NCI-H460 (cell line): ENCODE data around the gene HS3ST4. TPM values are rescaled to one million over a fixed set of nuclear protein-coding genes. Genes with fewer than 3 reads are reported as not detected.
"Not testable (repeated sequence)": the region's sequence is repeated elsewhere in the genome, so short reads cannot be mapped to it uniquely, and the experiment has no call there.

Experiments used
- DNase-seq: peaks from one replicate; pipeline ENCODE4 v3.0.0-alpha.2; 2016; ENCODE audit warnings: low read depth; ENCODE audit errors: extremely low read depth
- total RNA-seq: library from RNA; depleted of rRNA; stranded (reverse); fragments of >200 nt; shearing (Covaris generic); gene quantifications from 2 replicates; pipeline ENCODE4 v1.2.3, GENCODE V29; 2014

HS3ST4 gene
- total RNA-seq, 1 experiment from 2014 or later: not detected

DNA sequence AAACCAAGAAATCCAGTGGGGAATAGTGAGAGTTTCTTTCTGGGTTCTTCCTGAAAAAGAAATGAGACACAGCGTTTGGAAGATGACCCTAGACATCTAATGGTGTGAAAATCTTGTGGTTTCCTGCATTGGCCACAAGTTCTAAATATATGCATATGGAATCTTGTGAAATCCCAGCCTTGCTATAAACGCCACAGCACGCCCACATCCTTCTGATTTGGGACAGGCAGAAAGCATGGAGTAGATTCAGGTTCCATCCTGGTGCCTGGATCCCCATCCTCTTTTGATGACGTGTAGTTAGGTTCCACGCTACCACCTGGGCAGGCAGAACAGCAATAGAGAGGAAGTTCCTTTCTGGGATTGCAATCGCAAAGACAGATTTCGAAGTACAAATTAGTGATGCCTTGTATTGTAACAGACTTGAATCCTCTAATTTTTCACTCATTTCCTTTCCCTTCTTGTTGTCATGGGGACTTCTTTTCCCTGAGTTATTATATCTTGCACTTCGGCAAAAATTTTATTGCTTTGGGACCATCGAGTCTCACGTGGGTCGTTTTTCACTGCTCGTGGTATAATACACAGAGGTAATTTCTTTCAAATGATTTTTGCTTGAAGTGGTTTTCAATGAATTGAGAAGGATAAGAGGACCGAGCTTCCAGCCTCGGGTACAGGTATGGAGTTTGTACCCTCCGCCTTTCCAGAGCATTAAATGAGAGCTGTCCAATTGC, 37.6 kb downstream of the HS3ST4 start:
- no peak for DNase-seq

DNA sequence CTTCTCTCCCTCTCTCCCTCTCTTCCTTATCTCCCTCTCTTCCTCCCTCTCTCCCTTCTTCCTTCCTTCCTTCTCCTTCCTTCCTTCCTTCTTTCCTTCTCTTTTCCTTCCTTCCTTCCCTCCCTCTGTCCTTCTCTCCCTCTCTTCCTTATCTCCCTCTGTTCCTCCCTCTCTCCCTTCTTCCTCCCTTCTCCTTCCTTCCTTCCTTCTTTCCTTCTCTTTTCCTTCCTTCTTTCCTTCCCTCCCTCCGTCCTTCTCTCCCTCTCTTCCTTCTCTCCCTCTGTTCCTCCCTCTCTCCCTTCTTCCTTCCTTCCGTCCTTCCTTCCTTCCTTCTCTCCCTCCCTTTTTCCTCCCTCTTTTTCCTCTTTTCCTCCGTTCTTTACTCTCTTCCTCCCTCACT, 38.6 kb downstream of the HS3ST4 start:
- DNase-seq: no peak

DNA sequence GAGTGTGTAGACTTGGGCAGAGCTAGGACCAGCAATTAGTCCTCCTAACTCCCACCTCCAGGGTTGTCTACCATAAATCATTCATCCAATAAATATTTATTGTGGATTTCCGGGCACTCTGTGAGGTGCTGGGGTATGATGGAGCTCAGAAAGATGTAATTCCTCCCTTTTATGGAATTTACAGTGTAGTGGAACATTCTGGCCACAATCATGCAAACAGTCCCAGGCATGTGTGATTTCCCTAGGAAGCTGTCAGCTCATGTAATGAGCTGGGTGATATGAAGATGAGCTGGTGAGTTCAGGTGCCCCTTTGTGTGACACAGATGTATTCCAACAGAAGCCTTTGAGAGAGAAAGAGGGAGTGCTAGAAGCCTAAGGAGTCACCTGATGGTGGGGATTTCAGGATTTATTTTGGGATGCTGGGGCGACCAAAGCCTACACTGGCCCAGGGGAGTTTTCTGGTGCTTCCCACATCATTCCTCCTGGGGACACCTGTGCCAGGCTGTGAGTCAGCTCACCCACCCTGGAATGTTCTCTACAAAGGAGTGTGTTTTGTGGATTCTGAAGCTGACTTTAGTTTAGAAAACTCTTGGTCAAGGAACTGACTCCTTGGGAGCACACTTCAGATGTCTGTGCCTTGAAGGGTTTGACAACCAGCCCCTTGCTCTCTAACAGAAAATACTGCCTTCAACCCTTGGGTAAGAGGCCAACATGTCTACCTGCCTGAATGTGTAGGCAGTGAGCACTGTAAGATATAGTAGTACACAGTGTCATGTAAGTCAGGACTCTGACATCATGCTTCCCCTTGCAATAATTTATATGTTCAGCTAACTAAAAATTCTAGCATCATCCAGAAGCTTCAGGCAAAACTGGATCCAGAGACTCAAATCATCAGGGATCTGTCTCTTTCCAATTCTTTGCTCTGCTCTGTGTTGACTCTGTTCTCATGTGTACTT, 42.9 kb downstream of the HS3ST4 start:
- no peak for DNase-seq

DNA sequence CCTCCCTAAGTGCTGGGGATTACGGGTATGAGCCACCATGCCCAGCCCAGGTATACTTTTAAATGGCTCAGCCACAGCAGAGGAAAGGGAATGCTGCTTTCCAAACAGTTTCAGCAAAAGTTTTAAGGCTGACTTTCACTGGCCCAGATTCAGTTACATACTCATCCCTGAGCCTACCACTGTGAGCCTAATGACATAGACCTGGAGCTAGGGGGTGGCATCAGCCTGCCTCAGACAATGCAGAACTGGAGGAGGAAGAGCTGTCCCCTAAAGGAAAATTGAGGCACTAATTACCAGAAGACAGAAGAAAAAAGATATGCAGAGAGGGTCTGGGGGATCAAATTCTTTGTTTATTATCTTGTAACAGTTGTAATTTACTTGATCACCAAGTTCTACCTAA, 43.9 kb downstream of the HS3ST4 start:
- DNase-seq: no peak

DNA sequence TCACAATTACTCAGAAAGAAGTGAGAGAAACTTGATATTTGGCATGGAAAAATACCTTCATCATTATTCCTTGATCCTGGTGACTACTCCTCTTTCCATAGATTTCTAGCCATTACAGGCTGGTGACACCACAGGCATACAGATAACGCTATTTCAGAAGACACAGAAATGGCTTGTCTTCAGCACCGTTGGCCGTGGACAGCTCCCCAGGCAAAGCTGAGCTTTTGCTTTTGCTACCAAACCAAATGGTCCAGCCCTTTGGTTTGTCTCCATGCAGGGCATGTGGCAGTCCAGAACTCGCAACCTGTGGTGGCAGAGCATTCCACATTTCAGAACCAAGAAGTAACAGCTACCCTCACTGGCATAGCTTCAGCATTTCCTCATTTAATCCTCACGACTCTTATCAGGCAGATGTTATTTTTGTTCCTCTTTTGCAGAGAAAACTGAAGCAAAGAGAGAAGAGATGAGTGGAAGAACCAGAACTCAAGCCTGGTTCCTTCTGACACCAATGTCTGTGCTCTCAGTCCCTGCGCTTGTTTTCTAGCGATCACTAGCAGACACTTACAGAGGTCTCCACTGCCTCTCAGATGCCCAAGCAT, 55.5 kb downstream of the HS3ST4 start:
- DNase-seq: no peak

DNA sequence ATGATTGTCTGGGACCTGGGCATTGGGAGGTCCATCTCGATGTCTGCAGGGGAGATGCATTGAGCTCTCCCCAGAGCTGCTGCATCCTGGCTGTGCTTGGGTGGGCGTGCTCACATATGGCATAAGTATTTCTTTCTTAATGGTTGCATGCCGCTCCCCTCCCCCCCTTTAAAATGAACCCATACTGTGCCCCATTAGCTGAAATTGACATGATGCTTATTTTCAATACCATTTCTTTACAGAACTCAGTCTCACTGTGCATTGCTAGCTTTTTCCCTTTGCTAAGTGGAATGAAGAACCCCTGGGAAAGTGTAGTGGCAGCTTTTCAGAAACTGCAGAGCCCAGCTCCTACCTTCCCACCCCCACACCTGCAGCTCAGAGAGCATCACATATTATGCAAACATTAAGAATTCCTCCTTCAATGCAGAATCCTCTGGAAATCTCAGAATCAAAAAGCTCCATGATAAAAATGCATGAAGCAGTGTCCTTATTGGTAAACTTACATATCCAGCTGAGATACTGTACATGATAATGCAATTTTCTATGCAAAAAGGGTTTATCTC, 56.4 kb downstream of the HS3ST4 start:
- DNase-seq: no peak

DNA sequence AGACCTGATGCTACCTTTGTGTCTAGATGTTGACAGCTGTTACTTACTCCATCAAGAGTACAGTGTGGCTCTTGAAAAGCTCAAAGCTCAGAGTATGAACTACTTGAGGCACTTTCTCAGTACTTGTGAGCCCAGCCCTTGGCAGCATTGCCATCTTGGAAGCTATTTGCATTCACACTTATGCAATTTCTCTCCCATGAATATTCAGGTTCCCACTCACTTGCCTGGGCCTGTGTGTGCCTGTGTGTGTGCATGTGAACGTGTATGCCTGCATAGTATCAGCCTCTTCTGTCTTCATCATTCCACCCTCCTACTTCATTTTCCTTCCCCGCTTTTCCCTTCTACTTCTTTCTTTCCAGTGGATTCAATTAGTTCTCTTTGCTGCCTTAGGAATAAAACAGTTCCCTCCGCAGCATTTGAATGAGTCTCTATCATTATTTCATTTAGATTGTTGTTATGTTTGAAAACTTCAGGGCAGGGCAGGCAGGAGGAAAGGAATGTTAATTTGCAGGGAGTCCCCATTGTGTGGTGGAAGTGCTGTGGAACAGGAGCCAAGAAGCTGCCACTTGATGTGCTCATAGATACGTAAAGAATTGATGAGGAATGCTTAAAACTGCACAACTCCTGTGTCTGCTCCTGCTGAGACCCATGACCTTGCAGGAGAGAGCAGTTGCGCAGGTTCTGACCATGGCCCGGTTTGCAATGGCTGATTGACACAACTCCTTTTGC, 58.9 kb downstream of the HS3ST4 start:
- no peak for DNase-seq

DNA sequence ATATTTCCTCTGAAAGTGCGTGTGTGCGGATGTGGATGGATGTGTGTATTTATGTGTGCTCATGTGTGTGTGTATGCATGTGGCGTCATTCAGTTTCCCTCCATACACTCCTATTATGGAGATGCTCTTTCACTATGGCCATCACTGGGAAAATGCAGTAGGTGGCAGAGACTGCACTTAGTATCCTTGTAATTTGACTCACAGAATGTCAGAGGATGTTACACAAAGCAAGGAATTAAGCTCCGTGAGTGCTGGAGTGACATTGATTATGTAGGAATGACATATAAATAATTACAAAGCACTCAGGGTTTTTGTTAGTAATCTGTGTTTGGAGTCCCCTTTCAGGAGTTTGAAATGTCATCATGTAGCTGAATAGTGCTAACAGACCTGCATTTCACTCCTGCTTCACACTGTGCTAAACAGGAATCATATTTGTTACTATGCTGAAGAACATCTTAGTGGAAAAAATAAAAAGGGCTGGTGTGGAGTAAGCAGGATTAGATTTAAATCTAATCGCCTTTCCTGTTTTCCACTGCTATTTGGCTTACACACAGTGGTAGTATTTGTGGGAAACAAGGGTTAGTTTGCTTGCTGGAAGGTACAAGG, 59.6 kb downstream of the HS3ST4 start:
- no peak for DNase-seq

DNA sequence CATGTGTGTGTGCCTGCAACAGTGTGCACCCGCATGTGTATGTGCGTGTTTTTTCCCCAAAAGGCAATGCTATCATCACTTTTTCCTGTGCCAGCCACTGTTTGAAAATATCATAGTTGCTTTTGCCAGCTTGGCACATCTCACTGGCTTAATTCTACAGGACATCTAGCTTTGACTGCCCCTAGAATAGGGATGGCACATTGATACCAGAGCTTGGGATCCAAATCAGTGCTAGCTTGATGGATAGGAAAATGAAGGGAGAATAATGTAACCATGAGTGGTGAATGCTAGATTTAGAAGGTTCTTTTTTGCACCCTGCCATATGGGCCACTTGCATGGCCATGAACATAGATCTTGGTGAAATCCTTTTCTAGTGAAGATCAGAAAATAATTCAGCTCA, 72.7 kb downstream of the HS3ST4 start:
- no peak for DNase-seq

DNA sequence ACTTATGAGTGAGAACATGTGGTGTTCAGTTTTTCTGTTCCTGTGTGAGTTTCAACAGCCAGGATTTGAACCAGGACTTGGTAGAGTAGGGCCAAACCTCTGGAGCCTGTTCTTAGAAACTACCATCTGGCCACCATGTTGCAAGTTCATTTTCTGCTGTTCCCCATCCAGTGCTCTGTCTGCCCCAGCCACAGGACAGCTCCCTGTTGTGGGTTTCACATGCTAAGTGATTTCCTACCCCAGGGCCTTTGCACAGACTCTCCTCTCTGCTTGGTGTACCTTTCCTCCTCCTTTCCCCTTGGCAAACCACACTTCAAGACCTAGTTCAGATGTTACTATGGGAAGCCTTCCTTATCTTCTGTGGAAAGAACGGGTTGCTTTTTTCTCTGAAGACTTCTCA, 79.5 kb downstream of the HS3ST4 start:
- no peak for DNase-seq

DNA sequence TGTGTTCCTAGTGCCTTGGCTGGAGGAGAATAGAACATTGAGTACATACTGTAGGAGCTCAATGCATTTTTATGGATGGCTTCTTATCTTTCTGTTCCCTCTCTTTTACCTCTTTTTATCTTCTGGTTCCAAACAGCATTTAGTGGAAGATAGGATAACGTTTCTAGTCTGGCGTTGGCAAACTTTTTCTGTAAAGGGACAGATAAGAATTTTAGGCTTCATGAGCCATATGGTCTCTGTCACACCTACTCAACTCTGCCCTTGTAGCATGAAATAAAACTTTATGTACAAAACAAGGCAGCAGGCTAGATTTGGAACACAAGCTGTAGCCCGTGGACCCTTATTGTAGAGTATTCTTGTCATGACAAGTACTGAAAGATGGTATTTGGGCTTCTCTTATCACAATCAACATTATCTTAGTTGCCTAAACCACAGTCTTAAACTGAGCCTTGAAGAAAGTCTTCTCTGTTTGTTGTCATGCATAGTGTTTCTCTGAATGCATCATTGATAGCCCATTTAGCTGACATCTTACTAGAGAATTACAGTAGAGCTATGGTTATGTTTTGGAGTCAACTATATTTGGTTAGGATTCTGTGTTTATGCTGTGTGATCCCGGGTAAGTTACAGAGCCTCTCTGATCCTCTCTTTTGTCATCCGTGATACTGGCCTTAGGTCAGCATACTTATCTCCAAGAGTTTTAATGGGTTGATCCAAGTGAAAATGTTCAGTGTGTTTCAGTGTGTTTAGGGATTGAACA, 80.2 kb downstream of the HS3ST4 start:
- DNase-seq: no peak

DNA sequence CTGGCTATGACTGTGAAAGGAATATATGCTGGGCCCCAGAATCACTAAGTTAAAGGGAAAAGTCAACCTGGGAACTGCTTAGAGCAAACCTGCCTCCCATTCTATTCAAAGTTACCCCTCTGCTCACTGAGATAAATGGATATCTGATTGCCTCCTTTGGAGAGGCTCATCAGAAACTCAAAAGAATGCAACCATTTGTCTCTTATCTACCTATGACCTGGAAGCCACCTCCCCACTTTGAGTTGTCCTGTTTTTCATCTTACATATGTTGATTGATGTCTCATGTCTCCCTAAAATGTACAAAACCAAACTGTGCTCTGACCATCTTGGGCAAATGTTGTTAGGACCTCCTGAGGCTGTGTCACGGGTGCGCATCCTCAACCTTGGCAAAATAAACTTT, 84.5 kb downstream of the HS3ST4 start:
- not testable (repeated sequence) for DNase-seq

DNA sequence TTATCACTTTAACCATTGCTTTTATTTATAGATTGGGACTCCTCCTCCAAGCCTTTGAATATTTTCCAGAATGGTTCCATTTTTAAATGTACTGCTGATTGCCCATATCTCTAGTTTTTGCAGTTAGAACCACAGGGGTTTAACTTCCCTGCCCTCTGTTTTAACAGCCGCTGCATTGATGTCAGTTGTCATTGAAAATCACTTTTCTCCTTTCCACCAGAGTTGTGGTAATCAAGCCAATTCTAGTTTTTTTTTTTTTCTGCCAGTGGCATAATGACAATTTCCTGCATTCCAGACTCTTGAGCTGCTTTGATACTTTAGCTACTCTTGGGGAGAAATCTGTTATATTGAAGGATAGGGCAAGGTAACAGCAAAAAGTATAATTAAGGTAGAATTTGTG, 91.5 kb downstream of the HS3ST4 start:
- DNase-seq: no peak

DNA sequence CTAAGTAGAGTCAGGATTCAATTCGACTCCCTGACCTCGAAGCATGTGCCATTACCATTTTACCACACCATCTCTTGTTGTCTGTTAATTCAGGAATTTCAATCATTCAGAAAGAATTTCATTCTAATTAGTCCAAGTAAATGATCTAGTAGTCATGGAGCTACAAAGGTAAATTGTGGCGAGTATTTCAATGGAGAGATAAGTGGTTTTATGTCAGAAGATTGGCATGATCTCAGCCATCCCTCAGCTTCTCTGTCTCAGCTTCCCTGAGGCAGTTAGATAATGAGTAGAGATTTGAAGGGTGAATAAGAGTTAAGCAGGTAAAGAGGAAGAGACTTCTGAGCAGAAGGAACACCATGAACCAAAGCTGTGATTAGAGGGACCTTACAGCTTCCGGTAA, 93.6 kb downstream of the HS3ST4 start:
- no peak for DNase-seq

DNA sequence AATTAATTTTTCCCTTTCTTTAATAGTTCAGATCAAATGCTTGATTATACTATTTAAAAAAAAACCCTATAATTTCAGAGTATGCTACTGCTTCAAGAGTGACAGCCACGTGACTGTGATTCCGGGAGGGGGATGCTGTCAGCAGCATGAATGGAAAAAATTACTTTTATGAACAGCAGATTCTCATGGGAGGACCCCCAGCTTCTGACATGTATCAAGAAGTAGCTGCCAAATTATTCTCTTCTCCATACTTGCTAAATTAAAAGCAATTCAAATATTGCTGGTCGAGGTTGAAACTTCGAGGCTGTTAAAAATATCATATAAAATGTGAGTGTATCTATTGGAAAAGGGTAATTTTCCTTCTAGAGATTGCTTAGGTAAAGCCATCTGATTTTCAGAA, 95.0 kb downstream of the HS3ST4 start:
- no peak for DNase-seq

DNA sequence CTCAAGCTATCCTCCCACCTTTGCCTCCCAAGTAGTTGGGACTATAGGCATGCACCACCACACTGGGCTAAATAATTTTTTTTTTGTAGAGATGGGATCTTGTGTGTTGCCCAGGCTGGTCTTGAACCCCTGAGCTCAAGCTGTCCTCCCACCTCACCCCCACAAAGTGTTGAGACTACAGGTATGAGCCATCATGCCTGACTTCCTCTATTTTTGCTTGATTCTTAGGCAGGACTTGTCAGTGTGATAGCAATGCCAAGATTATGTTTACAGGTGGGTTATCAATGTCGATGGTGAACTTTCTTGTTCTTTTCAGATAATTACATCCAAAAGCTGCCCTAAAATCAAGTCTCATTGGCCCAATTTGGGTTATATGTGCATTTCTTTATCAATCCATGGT, 96.9 kb downstream of the HS3ST4 start:
- no peak for DNase-seq

DNA sequence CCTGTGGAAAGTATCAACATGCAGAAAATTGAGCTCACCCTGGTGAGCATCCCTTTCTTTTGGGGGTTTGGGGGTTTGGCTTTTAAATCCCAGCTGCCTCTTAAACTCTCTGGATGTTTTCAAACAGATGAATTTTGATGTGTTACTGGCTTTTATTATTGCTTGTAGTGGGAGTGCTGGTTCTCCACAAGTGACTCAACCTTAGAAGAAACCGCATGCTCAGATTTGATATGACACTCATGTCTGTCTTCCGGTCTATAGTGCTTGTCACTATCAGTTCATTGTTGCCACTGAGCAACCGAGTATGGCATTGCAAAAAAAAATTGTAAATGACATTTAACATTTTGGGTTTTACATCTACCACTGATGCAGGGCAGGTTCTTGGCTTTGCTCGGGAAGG, 104.5 kb downstream of the HS3ST4 start:
- no peak for DNase-seq

DNA sequence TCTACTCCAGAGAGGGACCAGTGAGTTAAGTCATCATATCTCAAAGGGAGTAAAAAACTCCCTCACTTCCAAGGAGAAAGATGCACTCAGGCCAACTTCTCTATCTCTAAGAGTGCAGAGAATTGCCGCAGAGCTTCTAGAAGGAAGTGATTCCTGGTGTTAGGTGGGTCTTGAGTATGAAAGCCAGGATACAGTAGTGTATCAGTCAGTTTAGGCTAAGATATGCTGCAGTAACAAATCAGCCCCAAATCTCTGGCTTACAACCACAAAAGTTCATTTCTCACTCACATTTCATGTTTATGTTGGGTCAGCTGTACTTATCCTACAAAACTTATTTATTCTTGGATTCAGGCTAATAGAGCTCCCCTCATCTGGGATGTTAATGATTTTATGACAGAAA, 106.3 kb downstream of the HS3ST4 start:
- no peak for DNase-seq

DNA sequence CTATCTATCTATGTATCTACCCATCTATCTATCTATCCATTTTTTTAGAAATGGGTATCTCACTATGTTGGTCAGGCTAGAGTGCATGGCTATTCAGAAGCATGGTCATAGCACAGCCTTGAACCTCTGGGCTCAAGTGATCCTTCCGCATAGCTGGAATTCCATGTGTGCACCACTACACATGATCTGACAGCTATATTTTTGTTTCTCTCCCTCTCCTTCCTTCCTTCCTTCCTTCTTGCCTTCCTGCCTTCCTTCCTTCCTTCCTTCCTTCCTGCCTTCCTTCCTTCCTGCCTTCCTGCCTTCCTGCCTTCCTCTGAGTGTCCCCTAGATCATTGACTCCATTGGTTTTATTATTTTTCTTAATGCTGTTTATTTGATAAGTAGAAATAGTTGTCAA, 108.1 kb downstream of the HS3ST4 start:
- no peak for DNase-seq
